Activated naive CD4-positive, alpha-beta T cell treated with Interleukin-2 at 50 U/mL for 16 hours (primary cell): ENCODE data around the gene UGT1A8.
"Not testable (repeated sequence)": the region's sequence is repeated elsewhere in the genome, so short reads cannot be mapped to it uniquely, and the experiment has no call there.

Source experiments
- DNase-seq: peaks from one replicate; pipeline ENCODE4 v3.0.0-alpha.2; 2020

UGT1A8 gene

DNA sequence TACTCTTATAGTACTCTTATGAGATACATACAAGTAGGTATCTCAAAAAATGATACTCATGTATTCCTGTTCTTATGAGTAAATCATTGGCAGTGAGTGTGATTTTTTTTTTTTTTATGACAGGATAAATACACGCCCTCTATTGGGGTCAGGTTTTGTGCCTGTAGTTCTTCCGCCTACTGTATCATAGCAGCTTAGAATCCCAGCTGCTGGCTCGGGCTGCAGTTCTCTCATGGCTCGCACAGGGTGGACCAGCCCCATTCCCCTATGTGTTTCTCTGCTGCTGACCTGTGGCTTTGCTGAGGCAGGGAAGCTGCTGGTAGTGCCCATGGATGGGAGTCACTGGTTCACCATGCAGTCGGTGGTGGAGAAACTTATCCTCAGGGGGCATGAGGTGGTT lies at the start of gene UGT1A8:
Gene UGT1A8, plus strand, starts transcription at position 158 of the 400 bp plus-strand sequence. Its CDS starts 75 bp downstream, at position 233.
- not testable (repeated sequence) for DNase-seq

DNA sequence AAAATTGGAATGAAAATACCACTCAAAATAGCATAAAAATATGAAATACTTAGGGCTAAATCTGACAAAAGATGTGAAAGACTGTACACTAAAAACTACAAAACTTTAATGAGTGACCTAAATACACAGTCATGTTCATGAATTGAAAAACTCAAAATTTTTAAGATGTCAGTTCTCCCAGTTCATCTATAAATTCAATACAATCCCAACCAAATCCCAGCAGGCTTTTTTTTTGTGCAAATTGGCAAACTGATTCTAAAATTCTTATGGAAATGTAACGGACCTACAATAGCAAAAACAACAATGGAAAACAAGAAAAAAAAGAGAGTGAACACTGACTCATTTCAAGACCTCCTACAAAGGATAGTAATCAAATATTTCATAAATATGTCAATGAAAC lies 46.4 kb upstream of the UGT1A8 start:
- no peak for DNase-seq

DNA sequence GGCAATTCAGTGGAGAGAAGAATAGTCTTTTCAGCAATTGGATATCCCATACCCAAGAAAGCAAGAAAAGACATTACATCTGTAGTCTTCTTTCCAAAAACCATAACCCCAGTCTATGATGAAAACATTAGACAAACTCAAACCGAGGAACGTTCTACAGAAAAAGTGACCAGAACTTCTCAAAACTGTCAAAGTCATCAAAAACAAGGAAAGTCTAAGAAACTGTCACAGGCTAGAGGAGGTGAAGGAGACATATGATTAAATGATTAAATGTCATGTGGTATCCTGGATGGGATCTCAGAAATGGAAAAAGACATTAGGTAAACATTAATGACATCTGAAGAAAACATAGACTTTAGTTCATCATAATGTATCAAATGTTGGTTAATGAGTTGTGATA lies 46.0 kb upstream of the UGT1A8 start:
- DNase-seq, result no peak

DNA sequence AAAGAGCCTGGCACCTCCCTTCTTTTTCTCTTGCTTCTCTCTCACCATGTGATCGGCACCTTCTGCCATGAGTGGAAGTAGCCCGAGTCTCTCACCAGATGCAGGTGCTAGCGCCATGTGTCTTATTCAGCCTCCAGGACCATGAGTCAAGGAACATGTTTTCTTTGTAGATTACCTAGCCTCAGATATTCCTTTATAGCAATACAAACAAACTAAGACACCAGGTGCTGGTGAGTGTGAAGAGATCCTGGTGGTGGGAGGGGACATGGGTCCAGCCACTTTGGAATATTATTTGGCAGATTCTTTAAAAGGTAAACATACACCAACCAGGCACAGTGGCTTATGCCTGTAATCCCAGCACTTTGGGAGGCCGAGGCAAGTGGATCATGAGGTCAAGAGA lies 45.0 kb upstream of the UGT1A8 start:
- DNase-seq, result no peak

DNA sequence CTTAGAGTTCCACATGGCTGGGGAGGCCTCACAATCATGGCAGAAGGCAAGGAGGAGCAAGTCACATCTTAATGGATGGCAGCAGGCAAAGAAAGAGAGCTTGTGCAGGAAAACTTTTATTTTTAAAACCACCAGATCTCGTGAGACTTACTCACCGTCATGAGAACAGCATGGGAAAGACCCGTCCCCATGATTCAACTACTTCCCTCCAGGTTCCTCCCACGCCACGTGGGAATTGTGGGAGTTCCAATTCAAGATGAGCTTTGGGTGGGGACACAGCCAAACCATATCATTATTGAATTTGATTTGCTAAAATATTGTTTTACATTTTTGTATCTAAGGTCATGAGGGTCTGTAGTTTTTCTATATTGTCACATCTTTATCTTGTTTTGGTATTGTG lies 40.1 kb upstream of the UGT1A8 start:
- not testable (repeated sequence) for DNase-seq

DNA sequence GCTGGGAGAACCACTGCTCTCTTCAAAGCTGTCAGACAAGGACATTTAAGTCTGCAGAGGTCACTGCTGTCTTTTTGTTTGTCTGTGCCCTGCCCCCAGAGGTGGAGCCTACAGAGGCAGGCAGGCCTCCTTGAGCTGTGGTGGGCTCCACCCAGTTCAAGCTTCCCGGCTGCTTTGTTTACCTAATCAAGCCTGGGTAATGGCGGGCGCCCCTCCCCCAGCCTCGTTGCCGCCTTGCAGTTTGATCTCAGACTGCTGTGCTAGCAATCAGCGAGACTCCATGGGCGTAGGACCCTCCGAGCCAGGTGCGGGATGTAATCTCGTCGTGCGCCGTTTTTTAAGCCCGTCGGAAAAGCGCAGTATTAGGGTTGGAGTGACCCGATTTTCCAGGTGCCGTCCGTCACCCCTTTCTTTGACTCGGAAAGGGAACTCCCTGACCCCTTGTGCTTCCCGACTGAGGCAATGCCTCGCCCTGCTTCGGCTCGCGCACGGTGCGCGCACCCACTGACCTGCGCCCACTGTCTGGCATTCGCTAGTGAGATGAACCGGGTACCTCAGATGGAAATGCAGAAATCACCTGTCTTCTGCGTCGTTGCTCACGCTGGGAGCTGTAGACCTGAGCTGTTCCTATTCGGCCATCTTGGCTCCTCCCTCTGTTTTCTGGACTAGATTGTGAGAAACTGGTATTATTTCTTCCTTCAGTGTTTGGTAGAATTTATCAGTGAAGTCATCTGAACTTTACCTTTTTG lies 34.0 kb upstream of the UGT1A8 start:
- not testable (repeated sequence) for DNase-seq

DNA sequence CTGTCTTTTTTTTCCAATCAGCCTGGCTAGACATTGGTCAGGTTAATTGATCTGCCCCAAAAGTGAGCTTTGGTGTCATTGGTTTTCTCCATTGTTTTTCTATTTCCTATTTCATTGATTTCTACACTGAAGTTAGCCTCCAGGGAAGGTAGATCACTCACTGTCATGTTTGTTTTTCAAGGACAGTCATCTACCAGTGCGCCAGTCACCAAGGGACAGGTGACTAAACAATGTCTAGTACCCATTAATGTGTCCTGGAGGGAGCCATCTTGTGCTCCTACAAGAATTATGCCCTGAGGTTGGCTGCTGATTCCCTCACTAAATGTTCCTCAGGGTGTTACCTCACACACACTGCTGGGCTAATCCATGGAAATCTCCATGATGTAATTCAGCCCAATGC lies 33.2 kb upstream of the UGT1A8 start:
- DNase-seq, result no peak

DNA sequence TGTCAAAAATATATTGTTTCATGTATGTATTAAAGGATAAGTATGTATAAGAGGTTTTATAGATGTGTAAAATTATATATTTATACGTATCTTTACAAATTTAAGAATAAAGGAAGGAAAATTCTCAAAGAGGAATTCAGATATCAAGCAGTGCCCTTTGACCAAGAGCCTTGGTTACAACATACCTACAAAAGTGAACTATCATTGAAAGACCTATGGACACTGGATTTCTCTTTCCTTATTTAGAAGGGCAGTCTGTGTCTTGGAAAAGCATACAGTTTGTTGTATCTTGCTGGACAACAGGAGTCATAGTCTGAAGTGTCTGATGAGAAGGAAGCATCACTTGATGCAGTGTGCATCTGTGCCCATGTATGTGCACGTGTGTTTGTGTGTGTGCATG lies 29.0 kb upstream of the UGT1A8 start:
- DNase-seq, result no peak

DNA sequence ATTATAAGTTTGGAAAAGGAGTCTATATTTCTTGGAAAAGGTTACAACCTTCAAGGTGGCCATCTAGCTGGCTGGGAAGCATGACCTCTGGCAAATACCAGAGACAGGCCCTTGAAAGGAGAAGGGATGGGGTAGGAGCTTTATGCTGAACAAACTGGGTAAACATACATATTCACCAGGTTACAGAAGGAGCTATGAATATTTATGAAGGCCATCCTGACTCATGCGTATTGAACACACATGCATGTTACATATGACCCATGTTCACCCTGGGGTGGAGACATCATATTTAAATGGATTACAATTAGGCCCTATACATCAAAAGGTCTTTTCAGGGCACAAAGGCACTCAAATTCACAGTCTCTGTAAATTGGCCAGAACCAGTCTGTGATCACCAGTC lies 24.7 kb upstream of the UGT1A8 start:
- not testable (repeated sequence) for DNase-seq

DNA sequence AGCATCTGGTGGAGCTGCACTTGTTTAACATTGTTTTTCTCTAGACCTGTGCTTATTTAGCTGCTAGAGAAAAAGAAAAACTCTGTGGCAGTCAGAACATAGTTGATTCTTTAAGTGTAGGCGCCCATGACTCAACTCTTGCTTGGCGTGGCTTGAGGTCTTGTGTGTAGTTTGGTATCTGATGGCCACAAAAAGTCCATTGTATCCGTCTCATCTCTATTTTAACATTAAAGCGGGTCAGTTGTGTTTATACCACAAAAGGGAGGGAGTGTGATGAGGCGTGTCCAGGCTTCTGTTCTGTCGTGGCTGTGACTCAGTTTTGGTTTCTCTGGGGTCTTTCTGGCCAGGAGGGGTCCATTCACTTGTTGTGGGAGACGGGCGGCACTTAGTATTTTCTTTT lies 24.2 kb upstream of the UGT1A8 start:
- no peak for DNase-seq

DNA sequence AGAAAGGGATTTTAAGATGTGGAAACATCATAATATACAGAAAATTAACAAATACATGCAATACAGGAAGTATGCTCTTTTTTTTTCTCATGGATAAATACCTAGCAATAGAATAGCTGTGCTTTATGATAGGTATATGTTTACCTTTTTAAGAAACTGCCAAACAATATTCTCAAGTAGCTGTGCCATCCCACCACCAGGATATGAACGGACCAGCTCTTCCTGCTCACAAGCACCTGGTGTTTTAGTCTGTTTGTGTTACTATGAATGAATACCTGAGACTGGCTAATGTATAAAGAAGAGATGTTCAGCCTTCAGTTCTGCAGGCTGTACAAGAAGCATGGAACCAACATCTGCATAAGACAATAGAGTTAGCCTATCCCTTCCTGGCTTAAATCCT lies 19.9 kb upstream of the UGT1A8 start:
- no peak for DNase-seq

DNA sequence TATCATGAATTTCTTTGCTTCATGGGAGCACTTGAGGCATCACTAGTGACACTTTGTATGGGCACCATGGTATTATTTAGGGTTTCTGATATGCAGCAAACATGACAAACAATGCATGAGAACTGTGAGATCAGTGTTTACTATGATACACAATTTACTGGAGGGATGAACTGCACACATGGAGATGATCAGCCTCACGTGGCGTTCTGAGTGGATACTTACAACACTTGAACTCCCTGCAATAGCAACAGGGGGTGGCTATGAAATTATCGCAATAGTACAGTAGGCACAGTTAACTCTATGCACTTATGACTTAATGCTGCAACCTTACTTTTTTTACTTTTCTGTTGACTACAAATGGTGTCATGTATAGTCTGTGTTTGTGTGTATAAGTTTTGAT lies 18.5 kb upstream of the UGT1A8 start:
- no peak for DNase-seq

DNA sequence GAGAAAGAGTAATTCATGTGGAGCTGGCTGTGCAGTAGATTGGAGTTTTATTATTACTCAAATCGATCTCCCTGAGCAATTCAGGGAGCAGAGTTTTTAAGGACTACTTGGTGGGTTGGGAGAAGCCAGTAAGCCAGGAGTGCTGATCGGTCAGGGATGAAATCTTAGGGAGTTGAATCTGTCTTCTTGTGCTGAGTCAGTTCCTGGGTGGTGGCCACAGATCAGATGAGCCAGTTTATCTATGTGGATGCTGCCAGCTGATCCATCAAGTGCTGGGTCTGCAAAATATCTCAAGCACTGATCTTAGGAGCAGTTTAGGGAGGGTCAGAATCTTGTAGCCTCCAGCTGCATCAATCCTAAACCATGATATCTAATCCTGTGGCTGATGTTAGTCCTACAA lies 17.0 kb upstream of the UGT1A8 start:
- no peak for DNase-seq

DNA sequence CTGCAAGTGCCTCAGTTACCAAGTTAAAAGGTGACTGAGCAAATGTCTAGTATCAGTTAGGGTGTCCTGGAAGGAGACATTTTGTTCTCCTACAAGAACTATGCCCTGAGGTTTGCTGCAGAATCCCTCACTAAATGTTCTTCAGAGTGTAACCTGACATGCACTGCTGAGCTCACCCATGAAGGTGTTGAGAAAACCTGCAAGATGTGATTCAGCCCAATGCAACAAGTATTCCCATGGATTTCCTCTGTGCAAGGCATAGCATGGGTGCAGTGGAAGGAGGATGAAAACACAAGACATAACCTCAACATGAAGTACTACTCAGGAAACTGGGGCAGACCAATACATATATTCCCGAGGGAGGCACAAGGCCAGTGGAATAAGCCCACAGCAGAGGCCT lies 15.4 kb upstream of the UGT1A8 start:
- DNase-seq, result no peak

DNA sequence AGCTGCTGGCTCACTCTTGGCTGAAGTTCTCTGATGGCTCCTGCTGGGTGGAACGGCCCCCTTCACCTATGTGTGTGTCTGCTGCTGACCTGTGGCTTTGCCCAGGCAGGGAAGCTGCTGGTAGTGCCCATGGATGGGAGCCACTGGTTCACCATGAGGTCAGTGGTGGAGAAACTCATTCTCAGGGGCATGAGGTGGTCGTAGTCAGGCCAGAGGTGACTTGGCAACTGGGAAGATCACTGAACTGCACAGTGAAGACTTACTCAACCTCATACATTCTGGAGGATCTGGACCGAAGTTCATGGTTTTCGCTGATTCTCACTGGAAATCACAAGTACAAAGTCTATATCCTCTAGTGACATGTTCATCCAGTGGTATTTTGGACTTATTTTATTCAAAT lies 13.9 kb upstream of the UGT1A8 start:
- DNase-seq, result no peak

DNA sequence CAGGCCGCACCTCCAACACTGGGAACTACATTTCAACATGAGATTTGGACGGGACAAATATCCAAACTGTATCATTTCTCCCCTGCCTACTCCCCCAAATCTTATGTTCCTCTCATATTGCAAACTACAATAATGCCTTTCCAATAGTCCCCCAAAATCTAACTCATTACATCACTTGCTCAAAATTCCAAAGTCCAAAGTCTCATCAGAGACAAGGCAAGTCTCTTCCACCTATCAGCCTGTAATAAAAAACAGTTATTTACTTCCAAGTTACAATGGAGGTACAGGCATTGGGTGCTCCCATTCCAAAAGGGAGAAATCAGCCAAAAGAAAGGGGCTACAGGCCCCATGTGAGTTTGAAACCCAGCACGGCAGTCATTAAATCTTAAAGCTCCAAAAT lies 12.6 kb upstream of the UGT1A8 start:
- no peak for DNase-seq

DNA sequence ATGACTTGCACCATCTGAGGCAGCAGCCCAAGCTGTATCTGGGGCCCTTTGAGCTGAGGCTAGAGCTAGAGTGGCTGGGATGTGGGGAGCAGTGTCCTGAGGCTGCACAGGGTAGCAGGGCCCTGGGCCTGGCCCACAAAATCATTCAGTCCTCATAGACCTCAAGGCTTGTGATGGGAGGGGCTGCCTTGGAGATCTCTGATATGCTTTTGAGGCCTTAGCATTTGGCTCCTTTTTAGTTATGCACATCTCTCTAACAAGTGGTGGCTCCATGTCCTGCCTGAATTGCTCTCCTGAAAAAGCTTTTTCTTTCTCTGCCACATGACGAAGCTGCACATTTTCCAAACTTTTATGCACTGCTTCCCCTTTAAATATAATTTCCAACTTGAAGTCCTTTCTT lies 11.8 kb upstream of the UGT1A8 start:
- no peak for DNase-seq

DNA sequence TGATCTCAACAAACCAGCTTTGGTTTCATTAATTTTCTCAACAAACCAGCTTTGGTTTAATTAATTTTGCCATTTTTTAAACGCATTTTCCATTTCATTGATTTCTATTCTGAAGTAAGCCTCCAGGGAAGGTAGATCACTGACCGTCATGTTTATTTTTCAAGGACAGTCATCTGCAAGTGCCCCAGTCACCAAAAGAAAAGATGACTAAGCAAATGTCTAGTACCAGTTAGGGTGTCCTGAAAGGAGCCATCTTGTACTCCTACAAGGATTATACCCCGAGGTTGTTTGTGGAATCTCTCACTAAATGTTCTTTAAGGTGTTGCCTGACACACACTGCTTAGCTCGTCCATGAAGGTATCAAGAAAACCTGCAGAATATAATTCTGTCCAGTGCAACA lies 6.1 kb upstream of the UGT1A8 start:
- no peak for DNase-seq

DNA sequence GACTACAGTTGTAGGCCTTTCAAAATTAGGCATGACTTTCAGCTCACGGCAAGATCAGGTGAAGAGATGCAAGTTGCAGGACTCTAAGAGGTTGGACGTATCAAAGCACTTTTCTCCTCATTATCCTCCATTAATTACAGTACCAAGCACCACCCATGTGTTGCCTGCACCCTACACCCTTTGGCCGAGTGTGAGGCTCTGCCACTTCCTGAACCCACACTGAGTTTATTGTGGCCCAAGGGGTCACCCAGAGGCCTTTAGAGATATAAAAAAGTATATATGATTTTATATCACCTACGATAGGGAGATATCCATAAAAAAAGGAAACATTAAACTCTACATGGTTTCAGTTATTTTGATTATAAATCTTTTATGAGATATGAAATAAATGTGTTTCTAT lies 2.8 kb downstream of the UGT1A8 start:
- DNase-seq, result no peak

DNA sequence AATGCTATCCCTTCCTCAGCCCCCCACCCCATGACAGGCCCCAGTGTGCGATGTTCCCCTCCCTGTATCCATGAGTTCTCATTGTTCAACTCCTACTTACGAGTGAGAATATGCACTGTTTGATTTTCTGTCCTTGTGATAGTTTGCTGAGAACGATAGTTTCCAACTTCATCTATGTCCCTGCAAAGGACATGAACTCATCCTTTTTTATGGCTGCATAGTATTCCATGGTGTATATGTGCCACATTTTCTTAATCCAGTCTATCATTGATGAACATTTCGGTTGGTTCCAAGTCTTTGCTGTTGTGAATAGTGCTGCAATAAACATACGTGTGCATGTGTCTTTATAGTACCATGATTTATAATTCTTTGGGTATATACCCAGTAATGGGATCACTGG lies 4.4 kb downstream of the UGT1A8 start:
- not testable (repeated sequence) for DNase-seq

DNA sequence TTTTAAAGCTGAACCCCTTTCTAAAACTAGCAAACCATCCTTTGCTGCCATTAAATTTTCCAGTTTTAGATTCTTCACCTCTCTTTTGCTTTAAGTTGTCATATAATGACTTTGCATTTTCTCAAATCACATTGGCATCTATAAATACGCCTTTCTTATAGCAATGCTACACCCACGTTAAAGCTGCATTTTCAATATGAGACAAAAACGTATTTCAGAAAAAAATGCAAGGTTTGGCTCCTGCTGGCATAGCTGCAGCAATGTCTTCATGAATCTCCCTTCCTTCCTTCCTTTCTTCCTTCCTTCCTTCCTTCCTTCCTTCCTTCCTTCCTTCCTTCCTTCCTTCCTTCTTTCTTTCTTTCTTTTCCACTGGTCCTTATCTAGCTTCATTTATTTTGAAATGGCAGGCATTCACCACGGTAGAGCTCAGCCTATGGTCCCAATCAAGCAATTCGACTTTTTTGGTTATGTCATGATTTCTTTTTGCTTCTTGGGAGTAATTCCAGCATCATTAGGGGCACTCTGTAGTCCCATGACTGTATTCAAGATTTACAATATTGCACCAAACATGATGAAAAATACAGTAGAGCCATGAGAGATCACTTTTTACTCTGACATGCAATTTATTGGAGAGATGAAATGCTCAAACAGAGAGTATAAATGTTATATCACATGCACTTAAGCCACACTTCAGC lies 10.0 kb downstream of the UGT1A8 start:
- DNase-seq, result no peak

DNA sequence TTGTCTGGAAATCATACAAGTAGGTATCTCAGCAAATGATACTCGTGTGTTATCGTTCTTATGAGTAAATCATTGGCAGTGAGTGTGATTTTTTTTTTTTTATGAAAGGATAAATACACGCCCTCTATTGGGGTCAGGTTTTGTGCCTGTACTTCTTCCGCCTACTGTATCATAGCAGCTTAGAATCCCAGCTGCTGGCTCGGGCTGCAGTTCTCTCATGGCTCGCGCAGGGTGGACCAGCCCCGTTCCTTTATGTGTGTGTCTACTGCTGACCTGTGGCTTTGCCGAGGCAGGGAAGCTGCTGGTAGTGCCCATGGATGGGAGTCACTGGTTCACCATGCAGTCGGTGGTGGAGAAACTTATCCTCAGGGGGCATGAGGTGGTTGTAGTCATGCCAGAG lies 18.9 kb downstream of the UGT1A8 start, which contains the start of gene UGT1A10:
Gene UGT1A10, plus strand, starts transcription at position 143 of the 400 bp plus-strand sequence. Its CDS starts 75 bp downstream, at position 218.
- not testable (repeated sequence) for DNase-seq

DNA sequence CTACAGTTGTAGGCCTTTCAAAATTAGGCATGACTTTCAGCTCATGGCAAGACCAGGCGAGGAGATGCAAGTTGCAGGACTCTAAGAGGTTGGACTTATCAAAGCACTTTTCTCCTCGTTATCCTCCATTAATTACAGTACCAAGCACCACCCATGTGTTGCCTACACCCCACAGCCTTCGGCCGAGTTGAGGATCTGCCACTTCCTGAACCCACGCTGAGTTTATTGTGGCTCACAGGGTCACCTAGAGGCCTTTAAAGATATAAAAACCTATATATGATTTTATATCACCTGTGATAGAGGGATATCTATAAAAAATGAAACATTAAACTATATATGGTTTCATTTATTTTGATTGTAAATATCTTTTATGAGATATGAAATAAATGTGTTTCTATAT lies 21.4 kb downstream of the UGT1A8 start:
- DNase-seq, result no peak

DNA sequence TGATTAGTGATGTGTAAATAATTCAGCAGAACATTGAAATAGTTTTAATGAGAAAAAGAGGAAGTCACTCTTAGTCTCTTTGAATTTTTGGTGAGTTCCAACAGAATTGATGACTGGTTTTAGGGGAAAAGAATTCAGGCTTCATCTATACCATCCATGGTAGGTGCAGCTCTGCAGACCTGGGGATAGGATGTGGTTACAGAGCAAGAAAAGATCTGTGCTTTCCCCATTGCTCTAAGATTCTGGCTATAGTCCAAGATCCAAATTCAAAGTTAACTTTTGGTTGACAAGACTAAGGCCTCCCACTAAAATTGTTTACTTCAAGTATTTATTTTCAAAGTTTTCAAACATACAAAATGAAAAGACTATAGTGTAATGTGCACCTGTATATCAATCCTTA lies 22.4 kb downstream of the UGT1A8 start:
- no peak for DNase-seq

DNA sequence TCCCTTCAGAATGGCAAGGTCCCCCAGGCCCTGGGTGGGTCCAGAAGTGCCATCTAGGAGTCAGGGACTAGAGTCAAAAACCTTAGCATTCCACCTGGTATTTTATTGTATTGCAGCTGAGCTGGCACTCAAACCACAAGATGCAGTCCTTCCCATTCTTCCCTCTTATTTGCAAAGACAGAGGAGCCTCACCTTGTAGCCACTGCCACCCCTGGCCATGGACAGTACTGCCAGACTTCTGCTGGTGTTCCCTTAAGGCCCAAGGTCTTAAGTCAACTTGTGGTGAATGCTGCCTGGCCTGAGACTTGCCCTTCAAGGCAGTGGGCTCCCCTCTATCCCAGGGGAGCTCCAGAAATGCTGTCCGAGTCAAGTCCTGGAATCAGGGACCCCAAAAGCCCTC lies 25.7 kb downstream of the UGT1A8 start:
- DNase-seq, result no peak
